WTC11 (cell line): ENCODE measurements around the gene AMBRA1. TPM values are rescaled to one million over a fixed set of nuclear protein-coding genes. Genes with fewer than 3 reads are reported as not detected.

Source experiments
- ATAC-seq: fragments of 200-7000 bp; cut with Tn5 transposase; 2 replicates; pipeline ENCODE4 v1.10.0; 2021; ENCODE audit warnings: mild to moderate bottlenecking, moderate library complexity
- CTCF ChIA-PET: fragments of 300-600 bp; sonication (Branson Sonifier 250); formaldehyde crosslinking; loops from one replicate; lab custom pipeline; 2021; ENCODE audit warnings: antibody characterized with exemption; lab: Charles Lee
- POLR2A ChIA-PET: fragments of 350-600 bp; sonication (Branson Sonifier 250); formaldehyde crosslinking; loops from one replicate; lab custom pipeline; 2021; ENCODE audit warnings: antibody characterized with exemption; lab: Charles Lee
- DNase-seq: peaks from one replicate; pipeline ENCODE4 v3.0.0; 2021; ENCODE audit warnings: low spot score
- H3K27ac Mint-ChIP-seq: 2 replicates; pipeline ENCODE4 v1.8.0; 2021; ENCODE audit warnings: mixed read lengths
- H3K27me3 Mint-ChIP-seq: 2 replicates; pipeline ENCODE4 v1.8.0; 2021; ENCODE audit warnings: low read depth, mild to moderate bottlenecking, moderate library complexity, mixed read lengths
- H3K36me3 Mint-ChIP-seq: 2 replicates; pipeline ENCODE4 v1.8.0; 2021; ENCODE audit warnings: mixed read lengths
- H3K4me1 Mint-ChIP-seq: 2 replicates; pipeline ENCODE4 v1.8.0; 2022; ENCODE audit warnings: mixed read lengths
- H3K4me3 Mint-ChIP-seq: 2 replicates; pipeline ENCODE4 v1.8.0; 2021; ENCODE audit warnings: mild to moderate bottlenecking, moderate library complexity, mixed read lengths
- H3K9me3 Mint-ChIP-seq: 2 replicates; pipeline ENCODE4 v1.8.0; 2021; ENCODE audit warnings: mixed read lengths
- ATF3 ChIP-seq: sonication (generic); formaldehyde crosslinking; conservative IDR thresholded peaks from 2 replicates; pipeline ENCODE4 v1.8.1; 2022; ENCODE audit warnings: mild to moderate bottlenecking, missing genetic modification reagents
- CBFB ChIP-seq: sonication (generic); formaldehyde crosslinking; IDR thresholded peaks from 2 replicates; pipeline ENCODE4 v1.8.1; 2022; ENCODE audit warnings: mild to moderate bottlenecking, low read depth, missing genetic modification reagents
- ESRRA ChIP-seq: sonication (generic); formaldehyde crosslinking; IDR thresholded peaks from 2 replicates; pipeline ENCODE4 v1.8.1; 2022; ENCODE audit warnings: mild to moderate bottlenecking, missing genetic modification reagents, borderline replicate concordance
- FOXJ3 ChIP-seq: sonication (generic); formaldehyde crosslinking; IDR thresholded peaks from 2 replicates; pipeline ENCODE4 v1.9.0; 2021; ENCODE audit warnings: missing genetic modification reagents, mild to moderate bottlenecking, borderline replicate concordance
- FOXP4 ChIP-seq: sonication (generic); formaldehyde crosslinking; IDR thresholded peaks from 2 replicates; pipeline ENCODE4 v1.8.0; 2022; ENCODE audit warnings: mild to moderate bottlenecking, missing genetic modification reagents
- GTF2I ChIP-seq: fragments of 250-450 bp; sonication (Bioruptor Pico); conservative IDR thresholded peaks from 2 replicates; pipeline ENCODE4 v1.4.0; 2021; ENCODE audit warnings: mild to moderate bottlenecking
- JUN ChIP-seq: sonication (generic); formaldehyde crosslinking; IDR thresholded peaks from 2 replicates; pipeline ENCODE4 v1.8.0; 2023; ENCODE audit warnings: mild to moderate bottlenecking, missing genetic modification reagents
- MXD4 ChIP-seq: fragments of 250-450 bp; sonication (Bioruptor Pico); IDR thresholded peaks from 2 replicates; pipeline ENCODE4 v1.8.0; 2021; ENCODE audit warnings: mild to moderate bottlenecking, moderate library complexity, borderline replicate concordance
- NR3C1 ChIP-seq: sonication (generic); formaldehyde crosslinking; conservative IDR thresholded peaks from 2 replicates; pipeline ENCODE4 v1.8.1; 2023; ENCODE audit warnings: low read depth, mild to moderate bottlenecking, missing genetic modification reagents
- PREB ChIP-seq: sonication (generic); formaldehyde crosslinking; IDR thresholded peaks from 2 replicates; pipeline ENCODE4 v1.8.1; 2022; ENCODE audit warnings: mild to moderate bottlenecking, missing genetic modification reagents, moderate library complexity, borderline replicate concordance
- total RNA-seq: library from RNA; stranded (reverse); gene quantifications from 3 replicates; pipeline ENCODE4 v1.2.3, GENCODE V29; 2021
- TF ChIP-seq, protein P1 (sequence below): fragments of 250-450 bp; sonication (Bioruptor Pico); IDR thresholded peaks from 2 replicates; pipeline ENCODE4 v1.9.0; 2021; ENCODE audit warnings: mild to moderate bottlenecking, borderline replicate concordance
- TF ChIP-seq, protein P2 (sequence below): sonication (generic); formaldehyde crosslinking; IDR thresholded peaks from 2 replicates; pipeline ENCODE4 v1.8.0; 2023; ENCODE audit warnings: mild to moderate bottlenecking, missing genetic modification reagents
- TF ChIP-seq, protein P3 (sequence below): sonication (generic); formaldehyde crosslinking; IDR thresholded peaks from 2 replicates; pipeline ENCODE4 v1.8.0; 2023; ENCODE audit warnings: missing genetic modification reagents

Gene AMBRA1
- total RNA-seq, 1 experiment from 2014 or later = 35.0 TPM

DNA sequence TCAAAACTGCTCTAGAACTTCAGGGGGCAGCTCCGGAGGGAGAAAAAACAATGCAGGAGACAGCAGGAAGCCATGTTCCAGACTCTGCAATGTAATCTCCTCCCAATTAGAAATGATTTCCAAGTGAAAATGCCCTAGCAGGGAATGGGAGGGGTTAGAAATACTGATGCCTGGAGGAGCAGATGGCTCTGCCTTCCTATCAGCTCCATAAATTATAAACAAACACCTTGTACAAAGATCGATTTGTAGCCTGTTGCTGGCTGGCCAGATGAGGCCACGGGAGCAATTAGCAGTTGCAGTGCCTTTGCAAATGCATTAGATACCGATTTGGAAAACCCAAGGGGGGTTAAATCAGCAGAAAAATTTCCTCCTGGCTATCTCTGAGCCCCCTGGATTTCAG lies 155.6 kb downstream of the AMBRA1 start (continued):
- TF ChIP-seq ATF3 (CRISPR knock-in tag) = no peak
- no peak for TF ChIP-seq ESRRA (CRISPR knock-in tag)
- TF ChIP-seq GTF2I (CRISPR knock-in tag) = no peak
- TF ChIP-seq, protein P1, sequence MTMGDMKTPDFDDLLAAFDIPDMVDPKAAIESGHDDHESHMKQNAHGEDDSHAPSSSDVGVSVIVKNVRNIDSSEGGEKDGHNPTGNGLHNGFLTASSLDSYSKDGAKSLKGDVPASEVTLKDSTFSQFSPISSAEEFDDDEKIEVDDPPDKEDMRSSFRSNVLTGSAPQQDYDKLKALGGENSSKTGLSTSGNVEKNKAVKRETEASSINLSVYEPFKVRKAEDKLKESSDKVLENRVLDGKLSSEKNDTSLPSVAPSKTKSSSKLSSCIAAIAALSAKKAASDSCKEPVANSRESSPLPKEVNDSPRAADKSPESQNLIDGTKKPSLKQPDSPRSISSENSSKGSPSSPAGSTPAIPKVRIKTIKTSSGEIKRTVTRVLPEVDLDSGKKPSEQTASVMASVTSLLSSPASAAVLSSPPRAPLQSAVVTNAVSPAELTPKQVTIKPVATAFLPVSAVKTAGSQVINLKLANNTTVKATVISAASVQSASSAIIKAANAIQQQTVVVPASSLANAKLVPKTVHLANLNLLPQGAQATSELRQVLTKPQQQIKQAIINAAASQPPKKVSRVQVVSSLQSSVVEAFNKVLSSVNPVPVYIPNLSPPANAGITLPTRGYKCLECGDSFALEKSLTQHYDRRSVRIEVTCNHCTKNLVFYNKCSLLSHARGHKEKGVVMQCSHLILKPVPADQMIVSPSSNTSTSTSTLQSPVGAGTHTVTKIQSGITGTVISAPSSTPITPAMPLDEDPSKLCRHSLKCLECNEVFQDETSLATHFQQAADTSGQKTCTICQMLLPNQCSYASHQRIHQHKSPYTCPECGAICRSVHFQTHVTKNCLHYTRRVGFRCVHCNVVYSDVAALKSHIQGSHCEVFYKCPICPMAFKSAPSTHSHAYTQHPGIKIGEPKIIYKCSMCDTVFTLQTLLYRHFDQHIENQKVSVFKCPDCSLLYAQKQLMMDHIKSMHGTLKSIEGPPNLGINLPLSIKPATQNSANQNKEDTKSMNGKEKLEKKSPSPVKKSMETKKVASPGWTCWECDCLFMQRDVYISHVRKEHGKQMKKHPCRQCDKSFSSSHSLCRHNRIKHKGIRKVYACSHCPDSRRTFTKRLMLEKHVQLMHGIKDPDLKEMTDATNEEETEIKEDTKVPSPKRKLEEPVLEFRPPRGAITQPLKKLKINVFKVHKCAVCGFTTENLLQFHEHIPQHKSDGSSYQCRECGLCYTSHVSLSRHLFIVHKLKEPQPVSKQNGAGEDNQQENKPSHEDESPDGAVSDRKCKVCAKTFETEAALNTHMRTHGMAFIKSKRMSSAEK (CRISPR knock-in tag) = no peak

- no peak for ATAC-seq
- H3K36me3 Mint-ChIP-seq = peaks cover 26% of the 10 kb centered on the region
- peaks cover 31% of the 10 kb centered on the region for H3K27me3 Mint-ChIP-seq
- H3K4me1 Mint-ChIP-seq = peaks cover 42% of the 10 kb centered on the region
- H3K9me3 Mint-ChIP-seq = no peaks in the 10 kb centered on the region
- no peak overlapping the region for H3K4me3 Mint-ChIP-seq
- H3K27ac Mint-ChIP-seq = no peak overlapping the region
- CTCF ChIA-PET = interaction anchor here (1.1 to 2.5 kb wide), 5 partner anchors 9 to 92 kb away, joined by 3 to 10 read pairs (median 4); no protein-coding TSS in a partner anchor
- TF ChIP-seq MXD4 (CRISPR knock-in tag) = no peak
- TF ChIP-seq, protein P2, sequence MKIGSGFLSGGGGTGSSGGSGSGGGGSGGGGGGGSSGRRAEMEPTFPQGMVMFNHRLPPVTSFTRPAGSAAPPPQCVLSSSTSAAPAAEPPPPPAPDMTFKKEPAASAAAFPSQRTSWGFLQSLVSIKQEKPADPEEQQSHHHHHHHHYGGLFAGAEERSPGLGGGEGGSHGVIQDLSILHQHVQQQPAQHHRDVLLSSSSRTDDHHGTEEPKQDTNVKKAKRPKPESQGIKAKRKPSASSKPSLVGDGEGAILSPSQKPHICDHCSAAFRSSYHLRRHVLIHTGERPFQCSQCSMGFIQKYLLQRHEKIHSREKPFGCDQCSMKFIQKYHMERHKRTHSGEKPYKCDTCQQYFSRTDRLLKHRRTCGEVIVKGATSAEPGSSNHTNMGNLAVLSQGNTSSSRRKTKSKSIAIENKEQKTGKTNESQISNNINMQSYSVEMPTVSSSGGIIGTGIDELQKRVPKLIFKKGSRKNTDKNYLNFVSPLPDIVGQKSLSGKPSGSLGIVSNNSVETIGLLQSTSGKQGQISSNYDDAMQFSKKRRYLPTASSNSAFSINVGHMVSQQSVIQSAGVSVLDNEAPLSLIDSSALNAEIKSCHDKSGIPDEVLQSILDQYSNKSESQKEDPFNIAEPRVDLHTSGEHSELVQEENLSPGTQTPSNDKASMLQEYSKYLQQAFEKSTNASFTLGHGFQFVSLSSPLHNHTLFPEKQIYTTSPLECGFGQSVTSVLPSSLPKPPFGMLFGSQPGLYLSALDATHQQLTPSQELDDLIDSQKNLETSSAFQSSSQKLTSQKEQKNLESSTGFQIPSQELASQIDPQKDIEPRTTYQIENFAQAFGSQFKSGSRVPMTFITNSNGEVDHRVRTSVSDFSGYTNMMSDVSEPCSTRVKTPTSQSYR (CRISPR knock-in tag) = no peak
- no peak for TF ChIP-seq CBFB (CRISPR knock-in tag)
- TF ChIP-seq NR3C1 (CRISPR knock-in tag) = no peak
- TF ChIP-seq PREB (CRISPR knock-in tag) = no peak
- no peak for TF ChIP-seq ATF3 (CRISPR knock-in tag)
- no peak for TF ChIP-seq FOXP4 (CRISPR knock-in tag)
- TF ChIP-seq FOXJ3 (CRISPR knock-in tag) = no peak
- TF ChIP-seq, protein P3, sequence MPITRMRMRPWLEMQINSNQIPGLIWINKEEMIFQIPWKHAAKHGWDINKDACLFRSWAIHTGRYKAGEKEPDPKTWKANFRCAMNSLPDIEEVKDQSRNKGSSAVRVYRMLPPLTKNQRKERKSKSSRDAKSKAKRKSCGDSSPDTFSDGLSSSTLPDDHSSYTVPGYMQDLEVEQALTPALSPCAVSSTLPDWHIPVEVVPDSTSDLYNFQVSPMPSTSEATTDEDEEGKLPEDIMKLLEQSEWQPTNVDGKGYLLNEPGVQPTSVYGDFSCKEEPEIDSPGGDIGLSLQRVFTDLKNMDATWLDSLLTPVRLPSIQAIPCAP (CRISPR knock-in tag) = no peak
- TF ChIP-seq JUN (CRISPR knock-in tag) = no peak
- no peak for DNase-seq
- POLR2A ChIA-PET = interaction anchor here (0.5 to 1.1 kb wide), 2 partner anchors 193 to 194 kb away, joined by 3 to 4 read pairs; no protein-coding TSS in a partner anchor
These were observed 156.6 kb downstream of the AMBRA1 start for GRCh38 chr11:46437122-46437689.
